Measurements from ENCODE around the gene CLEC9A.
"Not testable (repeated sequence)": the region's sequence is repeated elsewhere in the genome, so short reads cannot be mapped to it uniquely, and the experiment has no call there.

The CLEC9A gene

GRCh38 chr12:10030446-10030845 lies at the start of gene CLEC9A:
CLEC9A (plus strand) TSS chr12:10030682; CDS start chr12:10052688, 22,006 bp downstream.
- no peak for DNase-seq (ENCODE audit: extremely low spot score, insufficient read length, low read depth)
- no peak for FAIRE-seq

- FAIRE-seq (peak; percentile 5), DNase-seq (ENCODE audit: extremely low spot score, insufficient read length, low read depth) (no peak)
Measured at GRCh38 chr12:9991876-9992275, 38.6 kb upstream of the CLEC9A start.

DNA sequence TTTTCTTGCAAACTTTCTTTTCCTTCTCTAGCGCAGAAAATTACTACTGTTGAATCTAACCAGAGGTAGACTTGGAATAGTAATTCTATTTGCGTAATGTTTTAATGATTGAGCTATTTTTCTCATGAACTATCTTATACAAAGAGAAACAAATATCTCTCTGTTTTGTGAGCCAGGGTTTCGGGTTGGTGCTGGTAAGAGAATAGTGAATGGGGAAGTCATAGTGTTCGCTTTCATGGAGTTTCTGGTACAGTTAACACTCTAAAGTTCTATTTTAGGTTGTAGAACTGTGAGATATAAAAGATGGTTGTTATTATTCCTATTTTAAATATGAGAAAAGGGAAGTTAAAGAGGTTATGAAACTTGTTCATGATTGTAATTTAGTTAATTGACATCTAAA lies 38.2 kb upstream of the CLEC9A start:
- DNase-seq (ENCODE audit: extremely low spot score, insufficient read length, low read depth) (no peak), FAIRE-seq (no peak)

GRCh38 chr12:9999016-9999415 lies 31.5 kb upstream of the CLEC9A start, which contains the start of gene CLEC1B:
CLEC1B (minus strand) TSS chr12:9999121; CDS start chr12:9999100, 21 bp downstream.
- DNase-seq (ENCODE audit: extremely low spot score, insufficient read length, low read depth) = no peak
- no peak for FAIRE-seq

- FAIRE-seq = no peak
- DNase-seq (ENCODE audit: extremely low spot score, insufficient read length, low read depth) = no peak
Measured at GRCh38 chr12:10001171-10001776, 29.2 kb upstream of the CLEC9A start.

GRCh38 chr12:10012630-10013330 lies 17.7 kb upstream of the CLEC9A start:
- FAIRE-seq = no peak
- no peak for DNase-seq (ENCODE audit: extremely low spot score, insufficient read length, low read depth)

DNA sequence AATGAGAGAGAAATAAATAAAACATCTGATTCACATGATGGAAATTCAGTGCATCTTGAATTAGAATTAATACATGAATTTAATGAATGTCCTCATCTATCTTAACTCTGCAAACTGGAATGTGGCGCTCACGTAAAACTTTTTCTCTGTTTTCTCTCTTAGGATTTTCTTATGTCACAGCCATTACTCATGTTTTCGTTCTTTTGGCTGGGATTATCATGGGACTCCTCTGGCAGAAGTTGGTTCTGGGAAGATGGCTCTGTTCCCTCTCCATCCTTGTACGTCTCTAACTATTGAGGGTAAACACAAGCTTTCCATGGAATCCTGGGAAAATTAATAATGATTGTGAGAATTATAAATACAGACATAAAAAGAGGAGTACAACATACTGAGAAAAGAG lies 15.0 kb upstream of the CLEC9A start:
- DNase-seq (ENCODE audit: extremely low spot score, insufficient read length, low read depth) (no peak), FAIRE-seq (no peak)

GRCh38 chr12:10016881-10017280 lies 13.6 kb upstream of the CLEC9A start:
- DNase-seq (ENCODE audit: extremely low spot score, insufficient read length, low read depth) = no peak
- FAIRE-seq = no peak

DNA sequence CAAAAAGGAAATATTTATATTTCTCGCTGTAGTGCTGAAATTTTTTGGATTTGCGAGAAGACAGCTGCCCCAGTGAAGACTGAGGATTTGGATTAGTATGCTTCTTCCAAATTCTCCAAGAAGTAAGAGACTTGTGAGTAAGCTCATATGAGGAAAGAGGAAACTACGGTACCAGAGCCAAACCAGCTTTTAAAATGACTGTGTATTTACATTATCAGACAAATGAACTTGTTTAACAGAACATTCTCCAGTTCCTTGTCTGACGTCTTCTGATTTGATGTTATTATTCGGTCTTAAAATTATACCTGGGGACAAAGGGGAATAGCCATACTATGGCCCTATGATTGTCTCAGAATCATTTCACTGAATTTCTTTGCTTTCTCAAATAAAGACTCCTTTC lies 12.1 kb upstream of the CLEC9A start:
- DNase-seq (ENCODE audit: extremely low spot score, insufficient read length, low read depth) (no peak), FAIRE-seq (no peak)

DNA sequence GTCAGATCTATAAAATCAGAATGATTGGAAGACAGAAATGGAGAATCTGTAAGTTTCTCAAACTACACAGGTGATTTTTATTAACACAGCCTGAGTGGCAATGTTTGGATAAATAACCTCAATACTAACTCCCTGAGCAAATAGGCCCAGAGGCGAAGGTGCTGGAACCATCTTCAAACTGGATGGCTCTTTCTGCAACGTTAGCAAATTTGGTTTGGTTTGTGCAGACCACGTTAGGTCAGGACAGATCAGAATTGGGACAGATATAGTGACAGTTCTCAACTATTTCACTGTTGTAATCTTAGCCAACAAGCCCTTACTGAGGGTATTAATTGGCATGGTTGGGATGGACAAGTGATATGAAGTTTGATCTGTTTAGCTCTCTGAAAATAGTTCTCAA lies 9.1 kb upstream of the CLEC9A start:
- no peak for FAIRE-seq
- no peak for DNase-seq (ENCODE audit: extremely low spot score, insufficient read length, low read depth)

- no peak for FAIRE-seq
- no peak for DNase-seq (ENCODE audit: extremely low spot score, insufficient read length, low read depth)
Measured at GRCh38 chr12:10025236-10025635, 5.2 kb upstream of the CLEC9A start.

DNA sequence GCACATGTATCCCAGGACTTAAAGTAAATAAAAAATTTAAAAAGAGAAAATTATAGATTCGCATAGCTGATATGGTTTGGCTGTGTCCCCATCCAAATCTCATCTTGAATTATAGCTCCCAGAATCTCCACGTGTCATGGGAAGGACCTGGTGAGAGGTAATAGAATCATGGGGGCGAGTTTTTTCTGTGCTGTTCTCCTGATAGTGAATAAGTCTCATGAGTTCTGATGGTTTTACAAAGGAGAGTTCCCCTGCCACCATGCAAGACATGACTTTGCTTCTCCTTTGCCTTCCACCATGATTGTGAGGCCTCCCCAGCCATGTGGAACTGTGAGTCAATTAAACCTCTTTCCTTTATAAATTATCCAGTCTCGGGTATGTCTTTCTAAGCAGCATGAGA lies 3.8 kb upstream of the CLEC9A start:
- not testable (repeated sequence) for FAIRE-seq; DNase-seq (ENCODE audit: extremely low spot score, insufficient read length, low read depth)

- no peak for FAIRE-seq
- no peak for DNase-seq (ENCODE audit: extremely low spot score, insufficient read length, low read depth)
Measured at GRCh38 chr12:10027311-10027710, 3.2 kb upstream of the CLEC9A start.

- FAIRE-seq (no peak), DNase-seq (ENCODE audit: extremely low spot score, insufficient read length, low read depth) (no peak)
Measured at GRCh38 chr12:10027721-10028120, 2.8 kb upstream of the CLEC9A start.

GRCh38 chr12:10031321-10031720 lies 839 bp downstream of the CLEC9A start:
- DNase-seq (ENCODE audit: extremely low spot score, insufficient read length, low read depth) (no peak), FAIRE-seq (no peak)

DNA sequence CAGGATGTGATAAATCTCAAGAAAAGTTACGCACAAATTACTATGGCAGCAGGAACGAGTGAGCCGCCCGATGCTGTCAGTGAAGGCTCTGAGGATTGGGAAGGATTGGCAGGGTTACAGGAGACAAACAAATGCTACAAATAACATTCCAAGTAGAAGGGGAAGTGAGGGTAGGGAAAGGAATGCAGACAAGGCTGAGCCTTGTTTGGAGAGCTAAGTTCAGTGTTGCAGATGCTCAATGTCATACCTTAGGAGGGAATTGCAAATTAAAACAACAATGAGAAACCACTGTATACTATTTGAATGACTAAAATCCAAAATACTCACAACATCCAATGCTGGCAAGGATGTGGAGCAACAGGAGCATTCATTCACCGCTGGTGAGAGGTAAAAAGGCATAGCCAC lies 1.3 kb downstream of the CLEC9A start:
- DNase-seq (ENCODE audit: extremely low spot score, insufficient read length, low read depth) = no peak
- FAIRE-seq = no peak

DNA sequence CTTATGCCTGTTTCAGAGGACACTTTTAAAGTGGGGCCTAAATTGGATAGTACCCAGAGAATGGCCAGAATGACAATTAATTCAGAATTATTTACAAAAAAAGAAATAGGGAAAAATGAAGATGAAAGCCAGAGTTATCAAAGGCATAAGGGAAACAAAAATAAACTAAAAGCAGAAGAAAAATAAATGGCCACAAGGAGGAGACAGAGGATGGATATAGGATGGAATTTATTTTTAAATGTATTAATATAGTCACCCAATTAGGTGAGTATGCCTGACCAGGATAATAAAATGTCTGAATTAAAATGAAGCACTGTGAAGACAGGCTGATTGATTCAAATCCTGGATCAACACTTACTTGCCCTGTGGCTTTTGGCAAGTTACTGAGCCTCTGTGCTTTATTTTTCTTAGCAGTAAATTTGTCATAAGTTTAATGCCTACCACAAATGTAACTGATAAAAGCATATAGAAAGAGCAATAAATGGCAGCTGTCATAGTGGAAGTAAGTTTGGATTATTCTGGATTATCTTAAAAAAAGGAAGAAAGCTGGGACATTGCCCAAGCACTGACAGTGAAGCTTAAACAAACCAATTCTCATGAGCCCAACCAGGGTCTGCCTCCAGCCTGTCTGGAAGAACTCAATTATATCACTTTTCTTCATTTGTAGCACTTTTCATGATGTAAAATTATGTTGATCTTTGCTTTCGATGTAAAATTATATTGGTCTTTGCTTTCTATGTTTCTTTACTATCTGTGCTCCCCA lies 3.5 kb downstream of the CLEC9A start:
- DNase-seq (ENCODE audit: extremely low spot score, insufficient read length, low read depth) (no peak), FAIRE-seq (no peak)

DNA sequence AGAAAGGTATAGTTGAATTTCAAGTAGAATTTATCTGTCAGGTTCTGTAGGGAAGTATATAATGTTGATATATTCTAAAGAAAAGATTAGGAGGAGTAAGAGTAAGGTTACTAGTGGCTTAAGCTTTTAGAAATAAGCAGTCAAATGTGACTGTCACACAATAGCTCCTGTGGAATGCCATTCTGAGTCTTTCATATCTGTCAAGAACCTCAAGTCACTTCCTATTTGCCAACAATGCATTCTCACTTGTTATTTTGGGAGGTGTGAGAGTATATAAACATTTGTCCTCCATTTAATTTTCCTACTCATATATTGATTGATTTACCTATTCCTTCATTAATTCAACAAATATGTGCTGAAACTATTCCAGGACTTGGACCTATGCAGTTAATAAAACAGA lies 11.7 kb downstream of the CLEC9A start:
- FAIRE-seq (no peak), DNase-seq (ENCODE audit: extremely low spot score, insufficient read length, low read depth) (no peak)

GRCh38 chr12:10048526-10048925 lies 18.0 kb downstream of the CLEC9A start:
- FAIRE-seq (no peak), DNase-seq (ENCODE audit: extremely low spot score, insufficient read length, low read depth) (no peak)

- DNase-seq (ENCODE audit: extremely low spot score, insufficient read length, low read depth) (no peak), FAIRE-seq (peak; percentile 56)
Measured at GRCh38 chr12:10052193-10052913, 21.9 kb downstream of the CLEC9A start.
